Transverse colon (tissue), 4 donors: ENCODE measurements around the gene TIMD4. TPM values are rescaled to one million over a fixed set of nuclear protein-coding genes. Genes with fewer than 3 reads are reported as not detected.

ENCODE experiments used
- DNase-seq: peaks from one replicate; pipeline ENCODE4 v3.0.0-alpha.2; 2019
- H3K27ac ChIP-seq, 4 donors: fragments of 200-600 bp; sonication (generic); 2 replicates each; pipeline ENCODE4 v1.5.1; 2016 to 2018; ENCODE audit warnings: inconsistent platforms in 4 of 4
- H3K27me3 ChIP-seq: fragments of 200-600 bp; sonication (generic); 2 replicates; pipeline ENCODE4 v1.5.1; 2017; ENCODE audit warnings: inconsistent platforms
- H3K36me3 ChIP-seq, 4 donors: fragments of 200-600 bp; sonication (generic); 2 replicates each; pipeline ENCODE4 v1.5.1; 2017 to 2019; ENCODE audit warnings: inconsistent platforms in 4 of 4
- H3K4me1 ChIP-seq, 4 donors: fragments of 200-600 bp; sonication (generic); 2 replicates each; pipeline ENCODE4 v1.5.1; 2017 to 2020; ENCODE audit warnings: inconsistent platforms in 4 of 4
- H3K4me3 ChIP-seq, 4 donors: fragments of 200-600 bp; sonication (generic); 1 replicate in 1 of 4; 2 replicates in 3 of 4; pipeline versions ENCODE4 v1.5.1 to v1.6.1; 2017 to 2019; ENCODE audit warnings: inconsistent platforms in 4 of 4
- H3K9me3 ChIP-seq, 2 donors: fragments of 200-600 bp; sonication (generic); 2 replicates each; pipeline ENCODE4 v1.5.1; 2017 to 2019; ENCODE audit warnings: inconsistent platforms in 2 of 2
- CTCF ChIP-seq, 5 experiments: fragments of 200-600 bp in 3 of 5; fragments of 450-650 bp in 2 of 5; sonication (generic) in 3 of 5; IDR thresholded peaks; 1 replicate in 2 of 5; 2 replicates in 3 of 5; pipeline ENCODE4 v1.5.1; 2016 to 2017; ENCODE audit warnings: antibody characterized with exemption in 5 of 5, inconsistent platforms in 3 of 5, mild to moderate bottlenecking in 2 of 5, moderate library complexity in 1 of 5
- EP300 ChIP-seq: sonication (generic); formaldehyde crosslinking; IDR thresholded peaks from one replicate; pipeline ENCODE4 v1.6.1; 2017; ENCODE audit warnings: antibody characterized with exemption, low read depth
- POLR2A ChIP-seq: fragments of 450-650 bp; IDR thresholded peaks from one replicate; pipeline ENCODE4 v1.6.1; 2016; ENCODE audit warnings: antibody characterized with exemption, mild to moderate bottlenecking, moderate library complexity
- POLR2AphosphoS5 ChIP-seq, 3 donors: sonication (generic); formaldehyde crosslinking; IDR thresholded peaks; one replicate each; pipeline ENCODE4 v1.6.1; 2016; ENCODE audit warnings: antibody characterized with exemption in 3 of 3
- WGBS, 2 donors: methylation state at CpG; one replicate each; pipeline ENCODE4 v1.1.5; 2018; ENCODE audit warnings: low coverage in 1 of 2; 5-methylcytosine and 5-hydroxymethylcytosine counted together
- in situ Hi-C, 4 donors: fragments of 200-750 bp; cut with MboI; loops; one replicate each; pipeline versions ENCODE4 v1.15.0 to v1.15.1; 2017; ENCODE audit warnings: low sequenced_read_pairs in 3 of 4, low pct_ligation_motif_present in 1 of 4, low pct_unique_long_range_greater_than_20kb in 1 of 4
- intact Hi-C: fragments of 100-400 bp; cut with DNase I; formaldehyde crosslinking; loops from one replicate; pipeline ENCODE4 v1.15.1; 2023; ENCODE audit warnings: low total_unique reads
- total RNA-seq, 4 donors: library from RNA; depleted of rRNA; stranded (reverse); fragments of >200 nt; gene quantifications; one replicate each; pipeline ENCODE4 v1.1.0, GENCODE V29; 2016

TIMD4 gene
- total RNA-seq, 4 donors from 2014 or later: 1.4 to 3.0 (median 2.3) TPM

GRCh38 chr5:156893517-156893916, 69.5 kb downstream of the TIMD4 start:
- WGBS, 2 donors: 41% methylated on average over 1 of the region's 1 CpG; no CpG with 5 or more reads in 1 of the 2 donors
- no peak for DNase-seq
- Histone ChIP-seq H3K4me1 (no peaks in the 10 kb centered on the region), H3K9me3 (no peaks in the 10 kb centered on the region), H3K36me3 (no peaks in the 10 kb centered on the region), H3K27me3 (no peaks in the 10 kb centered on the region), H3K27ac (no peak overlapping the region), H3K4me3 (no peak overlapping the region)
- intact Hi-C loops (no loop called here), in situ Hi-C loops (no loop called here)
- TF ChIP-seq CTCF (IDR thresholded peaks at IDR 0.05) (no peak), POLR2AphosphoS5 (IDR thresholded peaks at IDR 0.05) (no peak), EP300 (no peak), POLR2A (no peak)

- no peaks in the 10 kb centered on the region for H3K9me3 ChIP-seq
- 91 to 96% methylated on average over 4 of the region's 4 CpGs for WGBS, 2 donors
Observed at GRCh38 chr5:156892864-156893263, 70.2 kb downstream of the TIMD4 start.

GRCh38 chr5:156892223-156892622, 70.8 kb downstream of the TIMD4 start:
- TF ChIP-seq EP300 (no peak), POLR2A (no peak), POLR2AphosphoS5 (IDR thresholded peaks at IDR 0.05) (no peak), CTCF (IDR thresholded peaks at IDR 0.05) (no peak)
- Histone ChIP-seq H3K4me3 (no peak overlapping the region), H3K36me3 (no peaks in the 10 kb centered on the region), H3K4me1 (no peaks in the 10 kb centered on the region), H3K9me3 (no peaks in the 10 kb centered on the region), H3K27me3 (no peaks in the 10 kb centered on the region), H3K27ac (no peak overlapping the region)
- 67 to 78% methylated on average over 1 of the region's 1 CpG for WGBS, 2 donors
- no peak for DNase-seq
- in situ Hi-C loops: no loop called here
- intact Hi-C loops: no loop called here

More at GRCh38 chr5:156892864-156893263, 70.2 kb downstream of the TIMD4 start:
- H3K27me3 ChIP-seq: no peaks in the 10 kb centered on the region
- no peaks in the 10 kb centered on the region for H3K4me1 ChIP-seq
- H3K27ac ChIP-seq: no peak overlapping the region
- no peak for DNase-seq
- TF ChIP-seq POLR2A: no peak
- TF ChIP-seq POLR2AphosphoS5 (IDR thresholded peaks at IDR 0.05): no peak
- TF ChIP-seq CTCF (IDR thresholded peaks at IDR 0.05): no peak
- TF ChIP-seq EP300: no peak
- no peak overlapping the region for H3K4me3 ChIP-seq
- no peaks in the 10 kb centered on the region for H3K36me3 ChIP-seq
- in situ Hi-C loops (no loop called here), intact Hi-C loops (no loop called here)

- in situ Hi-C loops (no loop called here), intact Hi-C loops (loop anchor here (1.0 kb wide), 1 partner anchor 10 kb away; no protein-coding TSS in a partner anchor)
- TF ChIP-seq EP300 (no peak), CTCF (IDR thresholded peaks at IDR 0.05) (no peak), POLR2A (no peak), POLR2AphosphoS5 (IDR thresholded peaks at IDR 0.05) (no peak)
- WGBS, 2 donors: 59 to 68% methylated on average over 2 of the region's 2 CpGs
- Histone ChIP-seq H3K27me3 (no peaks in the 10 kb centered on the region), H3K9me3 (no peaks in the 10 kb centered on the region), H3K4me3 (no peak overlapping the region), H3K4me1 (no peaks in the 10 kb centered on the region), H3K27ac (no peak overlapping the region), H3K36me3 (no peaks in the 10 kb centered on the region)
- no peak for DNase-seq
Observed at GRCh38 chr5:156888520-156888919, 74.5 kb downstream of the TIMD4 start.
